MM.1S (cell line): ENCODE results near the gene CHURC1.

Source experiments
- EZH2 ChIP-seq: fragments of 300-600 bp; sonication (generic); optimal IDR thresholded peaks from 2 replicates; pipeline ENCODE3; 2017; ENCODE audit warnings: low read depth, mild to moderate bottlenecking, antibody characterized with exemption, low read length, mixed read lengths
- TF ChIP-seq, protein P1 (sequence below): fragments of 300-600 bp; sonication (generic); IDR thresholded peaks from 2 replicates; pipeline ENCODE4 v1.5.1; 2016; ENCODE audit warnings: antibody characterized with exemption, low read length, mixed read lengths

DNA sequence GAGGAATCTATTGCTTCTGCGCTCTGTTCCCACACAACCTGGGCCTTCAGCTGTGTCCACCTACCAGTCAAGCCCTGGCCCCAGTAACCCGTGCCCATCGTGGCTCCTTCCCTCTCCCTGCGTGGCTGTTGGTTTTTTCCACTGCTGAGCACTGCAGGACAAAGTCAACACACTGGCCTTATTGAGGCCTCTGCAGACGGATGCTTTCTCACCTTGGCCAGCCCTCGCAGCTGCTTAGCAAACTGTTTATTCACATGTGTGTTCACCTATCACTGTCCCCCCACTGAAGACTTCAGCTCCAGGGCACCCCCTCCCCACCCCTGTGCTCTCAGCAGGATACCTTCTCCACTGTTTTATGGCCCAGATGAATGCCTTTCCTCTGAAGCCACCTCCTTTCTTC lies 41.0 kb downstream of the CHURC1 start:
- TF ChIP-seq, protein P1, sequence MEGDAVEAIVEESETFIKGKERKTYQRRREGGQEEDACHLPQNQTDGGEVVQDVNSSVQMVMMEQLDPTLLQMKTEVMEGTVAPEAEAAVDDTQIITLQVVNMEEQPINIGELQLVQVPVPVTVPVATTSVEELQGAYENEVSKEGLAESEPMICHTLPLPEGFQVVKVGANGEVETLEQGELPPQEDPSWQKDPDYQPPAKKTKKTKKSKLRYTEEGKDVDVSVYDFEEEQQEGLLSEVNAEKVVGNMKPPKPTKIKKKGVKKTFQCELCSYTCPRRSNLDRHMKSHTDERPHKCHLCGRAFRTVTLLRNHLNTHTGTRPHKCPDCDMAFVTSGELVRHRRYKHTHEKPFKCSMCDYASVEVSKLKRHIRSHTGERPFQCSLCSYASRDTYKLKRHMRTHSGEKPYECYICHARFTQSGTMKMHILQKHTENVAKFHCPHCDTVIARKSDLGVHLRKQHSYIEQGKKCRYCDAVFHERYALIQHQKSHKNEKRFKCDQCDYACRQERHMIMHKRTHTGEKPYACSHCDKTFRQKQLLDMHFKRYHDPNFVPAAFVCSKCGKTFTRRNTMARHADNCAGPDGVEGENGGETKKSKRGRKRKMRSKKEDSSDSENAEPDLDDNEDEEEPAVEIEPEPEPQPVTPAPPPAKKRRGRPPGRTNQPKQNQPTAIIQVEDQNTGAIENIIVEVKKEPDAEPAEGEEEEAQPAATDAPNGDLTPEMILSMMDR: no peak
- no peak for TF ChIP-seq EZH2
